ENCODE data around the gene FAM200B. TPM values are rescaled to one million over a fixed set of nuclear protein-coding genes. Genes with fewer than 3 reads are reported as not detected.

Gene FAM200B
- total RNA-seq, 1 donor: 28.1 TPM

GRCh38 chr4:15667006-15667405 is 14.6 kb upstream of the FAM200B start:
- TF ChIP-seq CTCF (IDR thresholded peaks at IDR 0.05; ENCODE audit: insufficient read depth, low read depth, low read length): no peak
- no peak for DNase-seq (ENCODE audit: low read depth)

DNA sequence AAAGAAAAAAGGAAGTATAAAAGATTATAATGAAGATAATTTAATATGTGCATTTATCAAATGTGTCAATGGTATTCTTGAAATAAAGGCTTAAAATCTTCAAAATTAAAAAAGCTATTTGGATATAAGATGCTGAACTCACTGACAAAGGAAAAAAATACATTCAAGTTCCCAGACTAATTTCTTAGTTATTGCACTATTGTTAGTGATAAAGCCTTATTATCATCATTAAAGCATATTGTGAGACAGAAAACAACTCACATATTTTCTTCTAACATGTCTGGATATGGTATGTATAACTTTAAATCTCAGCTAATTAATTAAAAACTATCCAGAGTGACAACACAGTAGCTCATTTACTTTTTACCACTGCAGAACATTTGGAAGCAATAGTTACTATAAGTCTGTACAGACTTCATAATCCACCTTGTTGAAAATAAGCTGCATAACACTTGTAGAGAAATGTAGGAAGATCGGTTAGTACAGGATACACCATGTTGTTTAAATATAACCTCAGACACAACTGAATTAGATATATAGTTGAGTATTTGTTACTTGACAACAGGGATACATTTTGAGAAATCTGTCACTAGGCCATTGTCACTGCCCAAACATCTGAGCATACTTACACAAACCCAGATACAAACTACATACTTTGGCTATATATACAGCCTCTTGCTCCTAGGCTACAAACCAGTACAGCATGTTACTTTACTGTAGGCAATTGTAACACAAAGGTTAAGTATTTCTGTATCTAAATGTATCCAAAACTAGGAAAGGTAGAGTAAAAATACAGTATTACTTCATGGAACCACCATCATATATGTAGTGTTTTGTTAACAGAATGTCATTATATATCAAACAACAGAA is 12.8 kb upstream of the FAM200B start:
- no peak for TF ChIP-seq CTCF (IDR thresholded peaks at IDR 0.05; ENCODE audit: insufficient read depth, low read depth, low read length)
- no peak overlapping the region for H3K4me3 ChIP-seq (ENCODE audit: low read depth, low read length)
- DNase-seq (ENCODE audit: low read depth): no peak

More at GRCh38 chr4:15667006-15667405, 14.6 kb upstream of the FAM200B start:
- no peak overlapping the region for H3K4me3 ChIP-seq (ENCODE audit: low read depth, low read length)

DNA sequence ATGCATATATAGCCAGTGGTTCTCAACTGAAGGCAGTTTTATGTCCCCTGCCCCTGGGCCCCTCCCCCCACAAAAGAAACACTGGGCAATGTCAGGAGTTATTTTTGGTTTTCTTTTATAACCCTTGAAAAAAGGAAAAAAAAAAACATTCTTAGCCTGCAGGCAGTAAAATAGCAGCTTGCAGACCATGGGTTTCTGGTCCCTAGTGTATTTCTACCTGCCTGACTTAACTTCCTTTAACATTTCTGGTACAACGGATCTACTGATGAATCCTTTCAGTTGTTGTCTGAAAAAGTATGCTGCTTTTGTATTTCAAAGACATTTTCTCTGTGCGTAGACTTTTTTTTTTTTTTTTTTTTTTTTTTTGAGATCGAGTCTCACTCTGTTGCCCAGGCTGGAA is 11.1 kb upstream of the FAM200B start:
- no peak for TF ChIP-seq CTCF (IDR thresholded peaks at IDR 0.05; ENCODE audit: insufficient read depth, low read depth, low read length)
- no peak for DNase-seq (ENCODE audit: low read depth)
- no peak overlapping the region for H3K4me3 ChIP-seq (ENCODE audit: low read depth, low read length)

DNA sequence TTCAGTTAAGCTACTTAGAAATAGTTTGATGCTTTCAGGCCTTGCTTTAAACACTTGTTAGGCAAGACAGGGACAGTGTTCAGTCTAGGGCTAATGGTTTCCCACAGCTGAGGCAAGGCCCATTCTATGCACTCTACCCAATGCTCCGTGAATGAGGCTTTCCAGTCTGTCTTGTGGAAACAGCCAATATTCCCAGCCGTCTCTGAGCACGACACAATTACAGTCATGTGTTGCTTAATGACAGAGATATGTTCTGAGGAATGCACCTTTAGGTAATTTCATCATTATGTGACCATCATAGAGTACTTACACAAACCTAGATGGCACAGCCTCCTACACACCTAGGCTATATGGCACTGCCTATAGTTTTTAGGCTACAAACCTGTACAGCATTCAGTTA is 9.5 kb upstream of the FAM200B start:
- no peak for TF ChIP-seq CTCF (IDR thresholded peaks at IDR 0.05; ENCODE audit: insufficient read depth, low read depth, low read length)
- H3K4me3 ChIP-seq (ENCODE audit: low read depth, low read length): no peak overlapping the region
- DNase-seq (ENCODE audit: low read depth): no peak

- H3K4me3 ChIP-seq (ENCODE audit: low read depth, low read length): no peak overlapping the region
- TF ChIP-seq CTCF (IDR thresholded peaks at IDR 0.05; ENCODE audit: insufficient read depth, low read depth, low read length): no peak
- DNase-seq (ENCODE audit: low read depth): no peak
Measured at GRCh38 chr4:15673337-15673736, 8.3 kb upstream of the FAM200B start.

- no peak for TF ChIP-seq CTCF (IDR thresholded peaks at IDR 0.05; ENCODE audit: insufficient read depth, low read depth, low read length)
- no peak overlapping the region for H3K4me3 ChIP-seq (ENCODE audit: low read depth, low read length)
- no peak for DNase-seq (ENCODE audit: low read depth)
Measured at GRCh38 chr4:15674046-15674445, 7.6 kb upstream of the FAM200B start.
